ENCODE data around the gene ERGIC1. TPM values are rescaled to one million over a fixed set of nuclear protein-coding genes. Genes with fewer than 3 reads are reported as not detected.

ERGIC1 gene
- total RNA-seq, 2 experiments from 2014 or later = 59.5 to 63.2 TPM

DNA sequence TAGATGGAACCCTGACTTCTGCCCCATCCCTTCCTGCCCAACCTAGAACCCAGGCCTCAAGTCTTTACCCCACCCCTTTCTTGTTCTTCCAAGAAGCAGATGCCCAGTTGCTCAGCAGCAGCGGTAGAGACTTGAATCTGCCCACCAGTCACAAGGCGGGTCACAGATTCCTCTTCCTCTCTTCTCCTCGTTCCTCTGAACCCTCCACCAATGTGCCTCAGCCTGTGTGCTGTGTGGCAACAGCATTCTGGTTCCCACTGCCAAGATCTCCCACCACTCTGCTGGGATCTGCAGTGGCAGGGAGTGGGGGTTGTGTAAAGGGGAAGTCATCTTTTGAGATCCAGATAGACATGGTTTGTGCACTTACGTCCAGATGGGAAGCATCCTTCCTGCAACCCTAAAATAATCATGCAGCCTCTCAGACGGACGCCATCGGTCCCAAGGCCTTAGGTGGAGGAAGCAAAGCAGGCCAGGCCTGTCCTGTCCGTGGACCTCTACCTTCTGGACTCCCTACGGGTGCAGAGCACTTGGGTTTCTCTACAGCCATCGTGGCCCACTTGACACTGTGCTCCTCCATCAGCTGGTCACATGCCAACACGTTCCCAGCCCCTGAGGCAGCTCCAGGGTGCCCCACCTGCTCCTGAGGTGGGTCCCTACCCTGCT is 117.5 kb downstream of the ERGIC1 start:
- Mint-ChIP-seq H3K4me1 (peaks cover 2% of the 10 kb centered on the region), H3K4me3 (no peak overlapping the region), H3K27me3 (no peaks in the 10 kb centered on the region), H3K36me3 (no peaks in the 10 kb centered on the region), H3K27ac (no peak overlapping the region), H3K9me3 (no peaks in the 10 kb centered on the region)
- DNase-seq = no peak
- POLR2A ChIA-PET = no interaction called here
- no peak for ATAC-seq (ENCODE audit: low read depth)

GRCh38 chr5:172952034-172952511 is 118.0 kb downstream of the ERGIC1 start:
- POLR2A ChIA-PET = no interaction called here
- no peaks in the 10 kb centered on the region for H3K27me3 Mint-ChIP-seq
- H3K9me3 Mint-ChIP-seq = no peaks in the 10 kb centered on the region
- no peaks in the 10 kb centered on the region for H3K36me3 Mint-ChIP-seq
- H3K27ac Mint-ChIP-seq = no peak overlapping the region
- H3K4me3 Mint-ChIP-seq = no peak overlapping the region
- ATAC-seq (ENCODE audit: low read depth) (no peak), DNase-seq (no peak)
- H3K4me1 Mint-ChIP-seq = peaks cover 2% of the 10 kb centered on the region

GRCh38 chr5:172953776-172954675 is 120.0 kb downstream of the ERGIC1 start:
- Mint-ChIP-seq H3K4me3 (no peak overlapping the region), H3K27me3 (no peaks in the 10 kb centered on the region), H3K9me3 (no peaks in the 10 kb centered on the region), H3K27ac (no peak overlapping the region), H3K36me3 (no peaks in the 10 kb centered on the region), H3K4me1 (peaks cover 10% of the 10 kb centered on the region)
- POLR2A ChIA-PET = interaction anchor here (0.6 kb wide), 1 partner anchor 1414 kb away, joined by 4 read pairs; no protein-coding TSS in a partner anchor
- ATAC-seq (ENCODE audit: low read depth) = no peak
- DNase-seq = no peak

- H3K4me3 Mint-ChIP-seq = no peak overlapping the region
- peaks cover 10% of the 10 kb centered on the region for H3K4me1 Mint-ChIP-seq
- ATAC-seq (ENCODE audit: low read depth) (no peak), DNase-seq (no peak)
- H3K9me3 Mint-ChIP-seq = no peaks in the 10 kb centered on the region
- no peak overlapping the region for H3K27ac Mint-ChIP-seq
- no peaks in the 10 kb centered on the region for H3K36me3 Mint-ChIP-seq
- POLR2A ChIA-PET = no interaction called here
- H3K27me3 Mint-ChIP-seq = no peaks in the 10 kb centered on the region
Observed at GRCh38 chr5:172954751-172955159, 120.7 kb downstream of the ERGIC1 start.

DNA sequence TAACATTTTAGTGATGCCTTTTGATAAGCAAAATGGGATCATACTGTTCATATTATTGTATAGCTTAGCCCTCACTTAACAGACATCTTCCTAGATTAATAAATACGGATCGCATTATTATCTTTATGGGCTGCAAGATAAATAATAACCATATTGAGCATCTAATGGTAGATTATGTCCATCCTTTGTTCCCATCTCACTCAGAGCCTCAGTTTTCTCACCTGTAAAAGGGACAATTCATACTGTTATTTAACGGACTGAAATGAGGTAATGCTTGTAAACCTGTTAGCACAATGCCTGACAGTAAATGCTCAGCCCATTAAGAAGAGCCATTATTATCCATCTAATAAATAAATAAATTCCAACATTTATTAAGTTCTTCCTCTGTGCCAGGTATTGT is 122.2 kb downstream of the ERGIC1 start:
- peaks cover 2% of the 10 kb centered on the region for H3K36me3 Mint-ChIP-seq
- no peak for DNase-seq
- ATAC-seq (ENCODE audit: low read depth) = no peak

GRCh38 chr5:172956936-172957335 is 122.9 kb downstream of the ERGIC1 start:
- DNase-seq = no peak
- POLR2A ChIA-PET = no interaction called here
- H3K27ac Mint-ChIP-seq = no peak overlapping the region

More for the DNA sequence above, 122.2 kb downstream of the ERGIC1 start:
- POLR2A ChIA-PET = no interaction called here
- Mint-ChIP-seq H3K4me1 (peaks cover 20% of the 10 kb centered on the region), H3K27ac (no peak overlapping the region), H3K27me3 (no peaks in the 10 kb centered on the region), H3K4me3 (no peak overlapping the region), H3K9me3 (no peaks in the 10 kb centered on the region)

GRCh38 chr5:172957458-172957857 is 123.4 kb downstream of the ERGIC1 start:
- POLR2A ChIA-PET = no interaction called here
- ATAC-seq (ENCODE audit: low read depth) (no peak), DNase-seq (no peak)
- Mint-ChIP-seq H3K27me3 (no peaks in the 10 kb centered on the region), H3K4me1 (peaks cover 24% of the 10 kb centered on the region), H3K4me3 (peak overlapping the region; percentile 23), H3K9me3 (no peaks in the 10 kb centered on the region), H3K27ac (peak overlapping the region; percentile 9), H3K36me3 (peaks cover 11% of the 10 kb centered on the region)

More at GRCh38 chr5:172956936-172957335, 122.9 kb downstream of the ERGIC1 start:
- Mint-ChIP-seq H3K36me3 (peaks cover 9% of the 10 kb centered on the region), H3K4me1 (peaks cover 24% of the 10 kb centered on the region), H3K27me3 (no peaks in the 10 kb centered on the region), H3K9me3 (no peaks in the 10 kb centered on the region), H3K4me3 (no peak overlapping the region)
- ATAC-seq (ENCODE audit: low read depth) = no peak

DNA sequence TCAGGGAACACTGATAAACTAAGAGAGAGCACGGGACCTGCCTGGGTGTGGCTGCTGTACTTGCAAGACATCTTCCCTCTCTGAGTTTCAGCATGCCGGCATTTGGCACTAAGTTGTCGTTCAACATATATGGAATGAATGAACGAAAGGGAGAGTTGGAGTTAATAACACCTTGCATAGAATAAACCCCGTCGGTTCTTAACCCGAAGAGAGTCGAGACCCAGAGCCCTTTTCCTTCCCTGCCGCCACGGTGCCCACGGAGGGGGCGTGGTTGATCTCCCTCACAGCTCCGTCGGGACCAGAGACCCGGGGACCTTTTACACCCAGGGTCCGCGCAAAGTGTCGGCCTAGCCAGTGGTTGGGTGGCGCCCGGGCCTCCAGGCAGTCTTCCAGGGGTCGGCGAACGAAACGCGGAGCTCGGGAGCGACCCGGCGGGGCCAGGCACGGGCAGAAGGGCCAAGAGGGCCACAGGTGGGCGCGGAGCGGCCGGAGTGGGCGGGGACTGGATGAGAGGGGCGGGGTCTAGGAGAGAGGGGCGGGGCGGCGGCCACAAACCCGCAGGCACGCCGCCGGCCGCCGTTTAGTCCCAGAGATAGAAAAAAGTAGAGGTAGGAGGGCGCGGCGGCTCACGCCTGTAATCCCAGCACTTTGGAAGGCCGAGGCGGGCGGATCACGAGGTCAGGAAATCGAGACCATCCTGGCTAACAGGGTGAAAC is 124.4 kb downstream of the ERGIC1 start:
- Mint-ChIP-seq H3K4me1 (peaks cover 24% of the 10 kb centered on the region), H3K4me3 (peak overlapping the region; percentile 93), H3K9me3 (no peaks in the 10 kb centered on the region), H3K27ac (peak overlapping the region; percentile 97), H3K36me3 (peaks cover 13% of the 10 kb centered on the region), H3K27me3 (no peaks in the 10 kb centered on the region)
- ATAC-seq (ENCODE audit: low read depth) (peak; percentile 55), DNase-seq (peak; percentile 75)
- POLR2A ChIA-PET = interaction anchor here (0.6 to 2.8 kb wide), 13 partner anchors 18 to 822 kb away, joined by 3 to 19 read pairs (median 4); partner anchors contain the start of genes ATP6V0E1, BNIP1, DUSP1 and STC2

- Mint-ChIP-seq H3K4me3 (peak overlapping the region; percentile 93), H3K27ac (peak overlapping the region; percentile 97), H3K27me3 (no peaks in the 10 kb centered on the region), H3K4me1 (peaks cover 24% of the 10 kb centered on the region), H3K9me3 (no peaks in the 10 kb centered on the region), H3K36me3 (peaks cover 15% of the 10 kb centered on the region)
- ATAC-seq (ENCODE audit: low read depth) (no peak), DNase-seq (no peak)
- POLR2A ChIA-PET = interaction anchor here (0.9 to 2.8 kb wide), 8 partner anchors 18 to 372 kb away, joined by 3 to 19 read pairs (median 6); partner anchors contain the start of genes ATP6V0E1, BNIP1 and DUSP1
Observed at GRCh38 chr5:172959824-172960799, 126.1 kb downstream of the ERGIC1 start.

DNA sequence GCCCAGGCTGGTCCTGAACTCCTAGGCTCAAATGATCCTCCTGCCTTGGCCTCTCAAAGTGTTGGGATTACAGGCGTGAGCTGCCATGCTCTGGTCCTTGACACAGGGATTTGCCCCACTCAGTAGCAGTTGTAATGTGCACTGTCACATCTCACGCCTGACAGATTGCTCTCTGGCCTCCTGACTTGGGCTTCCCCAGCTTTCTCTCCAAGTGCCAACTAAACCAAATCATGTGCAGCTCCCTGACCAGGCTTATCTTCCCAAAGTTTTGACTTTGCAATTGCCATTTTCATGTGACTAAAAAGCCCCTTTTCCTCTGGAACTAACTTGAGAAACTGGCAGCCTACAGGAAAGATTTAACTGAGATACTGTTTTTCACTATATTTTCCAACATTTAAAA is 135.9 kb downstream of the ERGIC1 start:
- H3K27me3 Mint-ChIP-seq = no peaks in the 10 kb centered on the region
- H3K36me3 Mint-ChIP-seq = peaks cover 10% of the 10 kb centered on the region
- H3K4me3 Mint-ChIP-seq = no peak overlapping the region
- POLR2A ChIA-PET = no interaction called here
- ATAC-seq (ENCODE audit: low read depth) (no peak), DNase-seq (no peak)
- no peak overlapping the region for H3K27ac Mint-ChIP-seq
- no peaks in the 10 kb centered on the region for H3K4me1 Mint-ChIP-seq
- no peaks in the 10 kb centered on the region for H3K9me3 Mint-ChIP-seq

DNA sequence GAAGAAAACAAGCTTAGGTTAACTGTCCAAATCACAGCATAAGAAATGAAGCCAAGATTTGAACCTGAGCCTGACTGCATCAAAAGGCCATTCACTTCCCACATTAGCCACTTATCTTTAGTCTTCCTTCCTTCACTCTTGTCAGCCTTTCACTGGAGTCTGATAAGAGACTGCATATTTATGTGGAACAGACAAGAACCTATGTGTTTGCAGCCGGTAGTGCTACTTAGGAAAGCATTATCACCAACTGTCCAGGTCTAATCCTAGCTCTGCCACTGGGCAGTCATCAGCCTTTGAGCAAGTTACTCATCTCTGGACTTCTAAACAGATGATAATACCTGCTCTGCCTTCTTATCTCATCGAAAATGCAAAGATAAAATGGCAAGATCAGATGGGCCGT is 137.4 kb downstream of the ERGIC1 start:
- Mint-ChIP-seq H3K36me3 (peaks cover 4% of the 10 kb centered on the region), H3K27ac (no peak overlapping the region), H3K9me3 (no peaks in the 10 kb centered on the region), H3K27me3 (peaks cover 3% of the 10 kb centered on the region), H3K4me1 (no peaks in the 10 kb centered on the region), H3K4me3 (no peak overlapping the region)
- POLR2A ChIA-PET = no interaction called here
- ATAC-seq (ENCODE audit: low read depth) = no peak
- no peak for DNase-seq

- no peak overlapping the region for H3K4me3 Mint-ChIP-seq
- DNase-seq = no peak
- peaks cover 4% of the 10 kb centered on the region for H3K36me3 Mint-ChIP-seq
- peaks cover 3% of the 10 kb centered on the region for H3K27me3 Mint-ChIP-seq
- no peak for ATAC-seq (ENCODE audit: low read depth)
- POLR2A ChIA-PET = no interaction called here
- H3K27ac Mint-ChIP-seq = no peak overlapping the region
- no peaks in the 10 kb centered on the region for H3K4me1 Mint-ChIP-seq
- no peaks in the 10 kb centered on the region for H3K9me3 Mint-ChIP-seq
Observed at GRCh38 chr5:172972552-172972951, 138.5 kb downstream of the ERGIC1 start.

Measured in activated naive CD8-positive, alpha-beta T cell treated with anti-CD3 and anti-CD28 coated beads, Interleukin-2, amount 10 ng/mL, durations not matched to agents 7 days and 5 days (primary cell).